CD4-positive, alpha-beta T cell treated with Interleukin-10 for 1 hour (primary cell): Measurements from ENCODE around the gene TCEAL8.
"Not testable (repeated sequence)": the region's sequence is repeated elsewhere in the genome, so short reads cannot be mapped to it uniquely, and the experiment has no call there.

Source experiments
- DNase-seq: peaks from one replicate; pipeline ENCODE4 v3.0.0-alpha.2; 2020

TCEAL8 gene

GRCh38 chrX:103254921-103255493, at the start of gene TCEAL8:
TSS of gene TCEAL8 (minus strand) at chrX:103255155. CDS start at chrX:103253979, 1,176 bp downstream.
- peak; percentile 67 for DNase-seq

GRCh38 chrX:103304705-103305104, 49.8 kb upstream of the TCEAL8 start:
- DNase-seq, result no peak

- no peak for DNase-seq
Measured at GRCh38 chrX:103293118-103293517, 38.2 kb upstream of the TCEAL8 start.

GRCh38 chrX:103279624-103280023, 24.7 kb upstream of the TCEAL8 start:
- no peak for DNase-seq

- no peak for DNase-seq
Measured at GRCh38 chrX:103276581-103277002, 21.6 kb upstream of the TCEAL8 start, which contains the start of gene TCEAL5. TSS of gene TCEAL5 (minus strand) at chrX:103276750. CDS start at chrX:103274563, 2,187 bp downstream.

- DNase-seq, result no peak
Measured at GRCh38 chrX:103275947-103276567, 21.1 kb upstream of the TCEAL8 start.

- no peak for DNase-seq
Measured at GRCh38 chrX:103274284-103274683, 19.3 kb upstream of the TCEAL8 start.

GRCh38 chrX:103258275-103258674, 3.3 kb upstream of the TCEAL8 start:
- DNase-seq, result no peak

GRCh38 chrX:103256651-103257050, 1.7 kb upstream of the TCEAL8 start:
- DNase-seq, result no peak

GRCh38 chrX:103254171-103254824, 657 bp downstream of the TCEAL8 start:
- peak; percentile 47 for DNase-seq

GRCh38 chrX:103253608-103254007, 1.3 kb downstream of the TCEAL8 start:
- no peak for DNase-seq

GRCh38 chrX:103250977-103251376, 4.0 kb downstream of the TCEAL8 start:
- DNase-seq, result no peak

GRCh38 chrX:103249805-103250204, 5.2 kb downstream of the TCEAL8 start:
- DNase-seq, result no peak

- DNase-seq, result peak; percentile 38
Measured at GRCh38 chrX:103248553-103248952, 6.4 kb downstream of the TCEAL8 start.

GRCh38 chrX:103240155-103240554, 14.8 kb downstream of the TCEAL8 start:
- DNase-seq, result no peak

GRCh38 chrX:103236296-103236695, 18.7 kb downstream of the TCEAL8 start:
- DNase-seq, result no peak

- not testable (repeated sequence) for DNase-seq
Measured at GRCh38 chrX:103235608-103236007, 19.3 kb downstream of the TCEAL8 start.

- DNase-seq, result no peak
Measured at GRCh38 chrX:103234869-103235268, 20.1 kb downstream of the TCEAL8 start.

- no peak for DNase-seq
Measured at GRCh38 chrX:103233263-103233662, 21.7 kb downstream of the TCEAL8 start.

GRCh38 chrX:103225918-103226317, 29.0 kb downstream of the TCEAL8 start:
- not testable (repeated sequence) for DNase-seq

- DNase-seq, result no peak
Measured at GRCh38 chrX:103220511-103221323, 34.2 kb downstream of the TCEAL8 start.

- DNase-seq, result peak; percentile 53
Measured at GRCh38 chrX:103215425-103215991, 39.4 kb downstream of the TCEAL8 start.

GRCh38 chrX:103214870-103215424, 40.0 kb downstream of the TCEAL8 start, which contains the start of gene BEX4:
TSS of gene BEX4 (plus strand) at chrX:103215108. CDS start at chrX:103216154, 1,046 bp downstream.
- DNase-seq, result peak; percentile 84
